H9 (cell line): Measurements from ENCODE around the gene PIP4K2A. TPM values are rescaled to one million over a fixed set of nuclear protein-coding genes. Genes with fewer than 3 reads are reported as not detected.

Source experiments
- DNase-seq: peaks from one replicate; pipeline ENCODE4 v3.0.0-alpha.2; 2017
- H2AFZ ChIP-seq: one replicate; pipeline ENCODE4 v1.6.1; 2013; ENCODE audit warnings: mild to moderate bottlenecking, low read length, control low read depth, moderate library complexity
- H2AK5ac ChIP-seq: 2 replicates; pipeline ENCODE4 v1.6.1; 2013; ENCODE audit warnings: low read length, control low read depth, mixed read lengths; ENCODE audit not compliant: insufficient read length
- H2BK120ac ChIP-seq: one replicate; pipeline ENCODE4 v1.6.1; 2013; ENCODE audit warnings: low read depth, mild to moderate bottlenecking, low read length, control low read depth, inconsistent platforms; ENCODE audit not compliant: poor library complexity, severe bottlenecking
- H2BK12ac ChIP-seq: 2 replicates; pipeline ENCODE4 v1.6.1; 2013; ENCODE audit warnings: low read length, control low read depth, mixed read lengths, low read depth; ENCODE audit not compliant: insufficient read length
- H2BK15ac ChIP-seq: 2 replicates; pipeline ENCODE4 v1.6.1; 2013; ENCODE audit warnings: low read depth, low read length, control low read depth
- H2BK20ac ChIP-seq: one replicate; pipeline ENCODE4 v1.6.1; 2013; ENCODE audit warnings: low read depth, mild to moderate bottlenecking, low read length, control low read depth, inconsistent platforms; ENCODE audit not compliant: poor library complexity, severe bottlenecking
- H2BK5ac ChIP-seq: 2 replicates; pipeline ENCODE4 v1.6.1; 2013; ENCODE audit warnings: low read length, control low read depth, mixed read lengths; ENCODE audit not compliant: insufficient read length
- H3K14ac ChIP-seq: 2 replicates; pipeline ENCODE4 v1.6.1; 2013; ENCODE audit warnings: low read length, control low read depth; ENCODE audit not compliant: insufficient read depth
- H3K18ac ChIP-seq: 2 replicates; pipeline ENCODE4 v1.6.1; 2013; ENCODE audit warnings: low read depth, mild to moderate bottlenecking, mixed read lengths, low read length, control low read depth; ENCODE audit not compliant: insufficient read length
- H3K23ac ChIP-seq: 2 replicates; pipeline ENCODE4 v1.6.1; 2013; ENCODE audit warnings: low read length, control low read depth, mixed read lengths, low read depth; ENCODE audit not compliant: insufficient read length
- H3K23me2 ChIP-seq: 2 replicates; pipeline ENCODE4 v1.6.1; 2013; ENCODE audit warnings: low read depth, mild to moderate bottlenecking, mixed read lengths, low read length, control low read depth; ENCODE audit not compliant: insufficient read length, poor library complexity, severe bottlenecking
- H3K27ac ChIP-seq: 2 replicates; pipeline ENCODE4 v1.5.1; 2013; ENCODE audit warnings: low read length, control low read depth, mixed read lengths, low read depth; ENCODE audit not compliant: insufficient read length
- H3K27me3 ChIP-seq: 2 replicates; pipeline ENCODE4 v1.6.1; 2013; ENCODE audit warnings: low read length, control low read depth, inconsistent platforms; ENCODE audit not compliant: insufficient read depth
- H3K4ac ChIP-seq: 2 replicates; pipeline ENCODE4 v1.6.1; 2013; ENCODE audit warnings: low read depth, mild to moderate bottlenecking, control low read depth, inconsistent platforms, low read length, moderate library complexity
- H3K4me1 ChIP-seq: 2 replicates; pipeline ENCODE4 v1.6.1; 2013; ENCODE audit warnings: low read length, control low read depth, inconsistent platforms; ENCODE audit not compliant: insufficient read depth
- H3K4me2 ChIP-seq: 2 replicates; pipeline ENCODE4 v1.6.1; 2013; ENCODE audit warnings: low read length, control low read depth, mixed read lengths; ENCODE audit not compliant: insufficient read length, insufficient read depth
- H3K56ac ChIP-seq: 2 replicates; pipeline ENCODE4 v1.6.1; 2013; ENCODE audit warnings: low read depth, mild to moderate bottlenecking, mixed read lengths, low read length, control low read depth; ENCODE audit not compliant: insufficient read length
- H3K79me1 ChIP-seq: 2 replicates; pipeline ENCODE4 v1.6.1; 2013; ENCODE audit warnings: low read depth, mild to moderate bottlenecking, moderate library complexity, low read length, control low read depth, inconsistent platforms; ENCODE audit not compliant: insufficient read depth, poor library complexity, severe bottlenecking
- H3K79me2 ChIP-seq: 2 replicates; pipeline ENCODE4 v1.6.1; 2013; ENCODE audit warnings: low read length, control low read depth, inconsistent platforms; ENCODE audit not compliant: insufficient read depth
- H3K9ac ChIP-seq: 2 replicates; pipeline ENCODE4 v1.6.1; 2013; ENCODE audit warnings: low read length, control low read depth, mixed read lengths; ENCODE audit not compliant: insufficient read length; ENCODE audit errors: extremely low read depth
- H3K9me3 ChIP-seq: one replicate; pipeline ENCODE4 v1.6.1; 2013; ENCODE audit warnings: low read depth, low read length, inconsistent platforms; ENCODE audit not compliant: control insufficient read depth
- H3T11ph ChIP-seq: one replicate; pipeline ENCODE4 v1.6.1; 2013; ENCODE audit warnings: mild to moderate bottlenecking, low read length, control low read depth, inconsistent platforms
- H4K20me1 ChIP-seq: one replicate; pipeline ENCODE4 v1.6.1; 2013; ENCODE audit not compliant: control insufficient read depth, insufficient read length, insufficient read depth
- H4K5ac ChIP-seq: 2 replicates; pipeline ENCODE4 v1.6.1; 2013; ENCODE audit warnings: low read depth, mild to moderate bottlenecking, mixed read lengths, low read length, control low read depth; ENCODE audit not compliant: insufficient read length
- H4K8ac ChIP-seq: replicated peaks from 2 replicates; pipeline ENCODE4 v1.6.1; 2013; ENCODE audit warnings: low read length, control low read depth, mixed read lengths, low read depth; ENCODE audit not compliant: insufficient read length
- H4K91ac ChIP-seq: 2 replicates; pipeline ENCODE4 v1.6.1; 2013; ENCODE audit warnings: low read depth, mild to moderate bottlenecking, moderate library complexity, mixed read lengths, low read length, control low read depth; ENCODE audit not compliant: insufficient read length
- H3K27ac Mint-ChIP-seq, 3 experiments: 2 replicates in 2 of 3; 3 replicates in 1 of 3; pipeline ENCODE4 v1.8.0; 2020 to 2021; ENCODE audit warnings: mixed read lengths in 3 of 3, mild to moderate bottlenecking in 1 of 3, moderate library complexity in 1 of 3
- H3K27me3 Mint-ChIP-seq: 2 replicates; pipeline ENCODE4 v1.8.0; 2021; ENCODE audit warnings: low read depth, mild to moderate bottlenecking, moderate library complexity, mixed read lengths
- H3K36me3 Mint-ChIP-seq, 3 experiments: 2 replicates in 2 of 3; 3 replicates in 1 of 3; pipeline ENCODE4 v1.8.0; 2020 to 2021; ENCODE audit warnings: low read depth in 3 of 3, mixed read lengths in 3 of 3; ENCODE audit not compliant: insufficient read depth in 1 of 3
- H3K4me1 Mint-ChIP-seq, 2 experiments: 2 replicates each; pipeline ENCODE4 v1.8.0; 2020; ENCODE audit warnings: mixed read lengths in 2 of 2
- H3K4me3 Mint-ChIP-seq, 2 experiments: 2 replicates in 1 of 2; 3 replicates in 1 of 2; pipeline ENCODE4 v1.8.0; 2020 to 2021; ENCODE audit warnings: mild to moderate bottlenecking in 2 of 2, mixed read lengths in 2 of 2, moderate library complexity in 1 of 2
- H3K9me3 Mint-ChIP-seq, 2 experiments: 2 replicates in 1 of 2; 3 replicates in 1 of 2; pipeline ENCODE4 v1.8.0; 2020; ENCODE audit warnings: mild to moderate bottlenecking in 2 of 2, mixed read lengths in 2 of 2, moderate library complexity in 1 of 2
- CTCF ChIP-seq: fragments of 200-600 bp; sonication (generic); conservative IDR thresholded peaks from 3 replicates; pipeline ENCODE4 v1.8.0; 2021; ENCODE audit warnings: antibody characterized with exemption, mild to moderate bottlenecking
- WGBS: extraction: QIAGEN DNeasy Blood & Tissue Kit; methylation state at CpG from one replicate; pipeline ENCODE4 v1.1.7; 2013; ENCODE audit warnings: missing lambda C conversion rate, low lambda C conversion rate, mixed read lengths; ENCODE audit not compliant: insufficient read length; ENCODE audit errors: extremely low coverage; 5-methylcytosine and 5-hydroxymethylcytosine counted together
- total RNA-seq: library from RNA; stranded (reverse); gene quantifications from 2 replicates; pipeline ENCODE4 v1.2.1, GENCODE V29; 2021

Gene PIP4K2A
- total RNA-seq, 1 experiment from 2014 or later, result 33.6 TPM

- Mint-ChIP-seq H3K27me3 (no peaks in the 10 kb centered on the region), H3K4me3 (no peak overlapping the region), H3K27ac (peak overlapping the region; percentile 9 to 80 (median 62); a peak in 4 of 7 replicates), H3K4me1 (peaks cover 49 to 52% of the 10 kb centered on the region in 2 experiments), H3K9me3 (no peaks in the 10 kb centered on the region), H3K36me3 (peaks cover 0 to 6% (median 0%) of the 10 kb centered on the region in 3 experiments; a peak in 3 of 7 replicates)
- no peak overlapping the region for H3K4me2 ChIP-seq
- DNase-seq, result no peak
- no peak overlapping the region for H3K14ac ChIP-seq
- no peak overlapping the region for H2AK5ac ChIP-seq
- H3K9ac ChIP-seq, result no peak overlapping the region
- H3K27me3 ChIP-seq, result no peaks in the 10 kb centered on the region
- H3K79me2 ChIP-seq, result peaks cover 6% of the 10 kb centered on the region; the same call in 1 of the 2 replicates
- no peaks in the 10 kb centered on the region for H4K20me1 ChIP-seq
- H2AFZ ChIP-seq, result no peak overlapping the region
- H4K8ac ChIP-seq, result no peak overlapping the region
- H3K4me1 ChIP-seq, result peaks cover 3% of the 10 kb centered on the region; the same call in 1 of the 2 replicates
- no peak overlapping the region for H2BK20ac ChIP-seq
- no peak overlapping the region for H3K18ac ChIP-seq
- H2BK120ac ChIP-seq, result no peak overlapping the region
- H3K4ac ChIP-seq, result no peak overlapping the region
- H3K23me2 ChIP-seq, result no peaks in the 10 kb centered on the region
- no peak overlapping the region for H3T11ph ChIP-seq
- no peaks in the 10 kb centered on the region for H3K9me3 ChIP-seq
- no peak overlapping the region for H4K91ac ChIP-seq
- H4K5ac ChIP-seq, result no peak overlapping the region
- no peak overlapping the region for H3K27ac ChIP-seq
- no peak overlapping the region for H2BK12ac ChIP-seq
- no peaks in the 10 kb centered on the region for H3K79me1 ChIP-seq
- H2BK15ac ChIP-seq, result no peak overlapping the region
- no peak for TF ChIP-seq CTCF
- no peak overlapping the region for H2BK5ac ChIP-seq
- WGBS, result no CpG with 5 or more reads among the region's 5 CpGs
- no peak overlapping the region for H3K56ac ChIP-seq
- no peak overlapping the region for H3K23ac ChIP-seq
Observed at GRCh38 chr10:22647244-22647643, 67.1 kb downstream of the PIP4K2A start.
